Measurements from ENCODE around the gene PDLIM7. TPM values are rescaled to one million over a fixed set of nuclear protein-coding genes. Genes with fewer than 3 reads are reported as not detected.
A peak's percentile ranks its signal among the peaks of the same experiment; 100 is the strongest.

Gene PDLIM7
- total RNA-seq, 1 donor from 2014 or later, result 35.1 TPM

DNA sequence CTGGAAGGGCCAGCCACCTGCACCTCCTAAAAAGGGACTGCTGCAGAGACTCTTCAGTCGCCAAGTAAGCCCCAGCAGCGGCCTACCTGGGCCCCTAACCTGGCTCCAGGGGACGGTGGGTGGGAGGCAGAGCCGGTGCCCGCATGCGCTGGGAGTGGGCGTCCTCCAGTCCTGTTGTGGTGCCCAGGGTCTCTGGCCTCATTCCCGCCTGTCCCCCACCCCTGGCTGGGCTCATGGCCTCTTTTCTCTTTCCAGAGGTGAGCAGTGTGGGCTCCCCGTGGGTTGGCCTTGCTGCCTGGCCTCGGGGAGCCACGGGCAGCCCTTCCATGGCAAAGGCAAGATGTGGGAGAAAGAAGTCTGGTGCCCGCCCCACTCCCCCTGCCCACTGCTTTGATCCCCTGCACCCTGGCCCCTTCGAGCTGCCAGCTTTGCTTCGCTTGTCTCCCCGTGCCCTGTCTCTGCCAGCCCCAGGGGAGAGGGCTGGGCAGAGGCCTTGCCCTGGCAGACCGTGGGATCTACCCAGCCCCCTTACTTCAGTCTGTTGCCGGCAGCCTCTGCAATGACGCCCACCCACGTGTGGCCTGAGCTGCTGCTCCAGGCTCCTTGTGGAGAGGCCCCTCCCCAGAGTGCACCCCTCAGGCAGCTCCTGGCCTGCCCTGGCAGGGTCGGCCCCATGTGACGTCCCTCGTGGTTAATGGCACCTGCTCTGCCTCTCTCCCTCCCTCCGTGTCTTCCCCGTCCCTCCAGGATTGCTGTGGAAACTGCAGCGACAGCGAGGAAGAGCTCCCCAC is 56.2 kb downstream of the PDLIM7 start:
- ATAC-seq (no peak), DNase-seq (no peak)
- intact Hi-C loops (cut with micrococcal nuclease), result no loop called here

DNA sequence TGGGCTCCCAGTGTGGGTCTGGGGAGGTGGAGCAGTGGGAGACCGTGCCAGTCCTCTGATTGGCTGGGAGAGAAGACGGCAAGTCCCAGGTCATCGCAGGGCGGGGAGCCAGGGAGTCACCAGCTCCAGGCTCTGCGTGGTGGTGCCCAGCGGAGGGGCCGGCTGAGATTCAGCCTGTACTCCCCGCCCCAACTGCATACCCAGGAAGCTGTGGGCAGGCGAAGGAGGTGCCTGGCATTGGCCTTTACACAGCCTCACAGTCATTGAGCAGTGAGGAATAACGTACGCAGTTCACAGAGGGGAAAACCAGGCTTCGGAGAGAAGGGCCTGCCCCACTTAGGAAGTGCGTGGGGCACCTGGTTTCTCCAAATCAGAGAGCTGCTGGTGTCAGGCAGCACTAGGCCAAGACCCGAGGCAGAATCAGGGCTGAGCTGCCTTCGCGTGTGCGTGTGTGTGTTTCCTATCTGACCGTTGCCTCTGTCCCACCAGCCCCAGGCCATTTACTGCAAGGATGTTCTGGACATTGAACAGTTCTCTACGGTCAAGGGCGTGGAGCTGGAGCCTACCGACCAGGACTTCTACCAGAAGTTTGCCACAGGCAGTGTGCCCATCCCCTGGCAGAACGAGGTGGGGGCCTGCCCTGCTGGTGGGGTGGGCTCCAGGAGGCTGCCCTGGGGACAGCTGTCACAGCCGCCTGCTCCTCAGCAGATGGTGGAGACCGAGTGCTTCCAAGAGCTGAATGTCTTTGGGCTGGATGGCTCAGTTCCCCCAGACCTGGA is 57.0 kb downstream of the PDLIM7 start:
- no peak for DNase-seq
- ATAC-seq, result no peak
- intact Hi-C loops (cut with micrococcal nuclease), result no loop called here

- DNase-seq (no peak), ATAC-seq (no peak)
- intact Hi-C loops (cut with micrococcal nuclease), result no loop called here
Observed at GRCh38 chr5:177439518-177440053, 57.8 kb downstream of the PDLIM7 start.

GRCh38 chr5:177438468-177438867 is 58.9 kb downstream of the PDLIM7 start:
- ATAC-seq, result no peak
- intact Hi-C loops (cut with micrococcal nuclease), result no loop called here

DNA sequence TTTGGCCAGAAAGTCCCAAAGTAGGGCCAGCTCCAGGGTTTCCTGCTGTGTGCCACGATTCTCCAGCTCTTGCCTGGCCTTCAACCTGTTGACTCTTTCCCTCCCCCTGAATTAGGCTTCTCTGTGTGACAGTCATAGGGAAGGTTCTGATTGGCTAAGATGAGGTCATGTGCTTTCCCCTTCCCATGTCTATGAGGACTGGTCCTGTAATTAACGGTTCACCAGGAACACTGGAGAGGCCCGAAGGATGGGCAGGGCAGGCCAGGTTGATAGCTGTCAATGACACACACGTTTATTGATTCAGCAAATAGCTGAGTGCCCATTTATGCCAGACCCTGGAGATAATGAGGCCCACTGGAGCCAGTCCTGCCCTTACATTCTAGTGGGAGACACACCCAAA is 59.8 kb downstream of the PDLIM7 start:
- intact Hi-C loops (cut with micrococcal nuclease), result no loop called here
- ATAC-seq, result no peak

More at GRCh38 chr5:177438468-177438867, 58.9 kb downstream of the PDLIM7 start:
- no peak for DNase-seq

DNA sequence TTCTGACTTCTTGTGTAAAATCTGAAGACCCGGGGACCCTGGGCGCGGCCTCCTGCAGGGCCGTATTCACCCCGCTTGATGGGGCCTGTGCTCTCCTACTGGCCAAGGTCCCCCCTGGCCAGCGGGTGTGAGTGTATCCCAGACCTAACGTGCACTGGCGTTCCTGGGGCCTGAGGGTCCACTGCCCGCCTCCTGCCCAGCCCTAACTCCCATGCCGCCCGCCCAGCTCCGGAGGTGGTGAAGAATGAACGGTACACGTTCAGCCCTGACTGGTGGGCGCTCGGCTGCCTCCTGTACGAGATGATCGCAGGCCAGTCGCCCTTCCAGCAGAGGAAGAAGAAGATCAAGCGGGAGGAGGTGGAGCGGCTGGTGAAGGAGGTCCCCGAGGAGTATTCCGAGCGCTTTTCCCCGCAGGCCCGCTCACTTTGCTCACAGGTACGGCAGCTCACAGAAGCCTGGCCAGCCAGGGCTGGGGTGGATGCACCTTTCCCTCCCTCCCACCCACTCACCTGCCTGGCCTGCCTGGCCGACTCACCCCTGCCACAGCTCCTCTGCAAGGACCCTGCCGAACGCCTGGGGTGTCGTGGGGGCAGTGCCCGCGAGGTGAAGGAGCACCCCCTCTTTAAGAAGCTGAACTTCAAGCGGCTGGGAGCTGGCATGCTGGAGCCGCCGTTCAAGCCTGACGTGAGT is 61.4 kb downstream of the PDLIM7 start:
- DNase-seq, result no peak
- intact Hi-C loops (cut with micrococcal nuclease), result no loop called here
- no peak for ATAC-seq

More for the DNA sequence above, 59.8 kb downstream of the PDLIM7 start:
- no peak for DNase-seq

- ATAC-seq, result no peak
- intact Hi-C loops (cut with micrococcal nuclease), result no loop called here
- DNase-seq, result peak; percentile 23
Observed at GRCh38 chr5:177434942-177435738, 62.3 kb downstream of the PDLIM7 start.

GRCh38 chr5:177434437-177434836 is 63.0 kb downstream of the PDLIM7 start:
- intact Hi-C loops (cut with micrococcal nuclease), result no loop called here
- DNase-seq, result peak; percentile 12
- no peak for ATAC-seq

DNA sequence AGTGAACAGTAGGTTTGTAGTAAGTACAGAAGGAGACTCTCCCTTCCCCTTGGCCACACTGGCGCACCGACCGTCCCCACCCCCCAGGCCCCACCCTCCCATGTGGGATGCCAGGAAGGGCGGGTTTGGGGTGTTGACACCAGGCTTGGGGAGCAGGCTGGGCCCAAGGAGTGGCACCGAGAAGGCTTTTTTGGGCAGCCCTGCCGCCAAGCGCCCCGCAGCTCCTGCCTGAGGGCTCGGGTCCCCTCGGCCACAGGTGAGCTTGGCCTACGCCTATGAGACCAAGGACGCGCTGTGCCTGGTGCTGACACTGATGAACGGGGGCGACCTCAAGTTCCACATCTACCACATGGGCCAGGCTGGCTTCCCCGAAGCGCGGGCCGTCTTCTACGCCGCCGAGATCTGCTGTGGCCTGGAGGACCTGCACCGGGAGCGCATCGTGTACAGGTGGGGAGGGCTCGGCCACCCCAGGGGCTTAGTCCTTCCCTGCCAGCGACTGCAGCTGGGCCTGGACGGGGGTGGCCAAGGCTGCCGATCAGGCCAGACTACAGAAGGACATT is 63.7 kb downstream of the PDLIM7 start:
- DNase-seq (peak; percentile 21), ATAC-seq (no peak)
- intact Hi-C loops (cut with micrococcal nuclease), result no loop called here

Other genes starting within 250 kb of the PDLIM7 start
- gene RAB24, start 193.9 kb downstream of the PDLIM7 start, total RNA-seq, result 21.6 TPM
- gene PRELID1, start 193.8 kb downstream of the PDLIM7 start, total RNA-seq, result 35.2 TPM
- gene MXD3, start 185.7 kb downstream of the PDLIM7 start, total RNA-seq, result 1.7 TPM
- gene LMAN2, start 145.9 kb downstream of the PDLIM7 start, total RNA-seq, result 61.2 TPM
- 2.0 TPM for gene RGS14, start 139.7 kb downstream of the PDLIM7 start, total RNA-seq
- not detected for gene SLC34A1, start 113.2 kb downstream of the PDLIM7 start, total RNA-seq
- not detected for gene PFN3, start 96.9 kb downstream of the PDLIM7 start, total RNA-seq
- not detected for gene F12, start 88.0 kb downstream of the PDLIM7 start, total RNA-seq
- 17.6 TPM for gene GRK6, start 70.9 kb downstream of the PDLIM7 start, total RNA-seq
- 0.40 TPM for gene PRR7, start 50.8 kb downstream of the PDLIM7 start, total RNA-seq
- 22.4 TPM for gene DBN1, start 24.0 kb downstream of the PDLIM7 start, total RNA-seq
- 3.4 TPM for gene DOK3, start 12.2 kb upstream of the PDLIM7 start, total RNA-seq
- 29.8 TPM for gene DDX41, start 19.4 kb upstream of the PDLIM7 start, total RNA-seq
- 26.4 TPM for gene FAM193B, start 57.0 kb upstream of the PDLIM7 start, total RNA-seq
- 63.9 TPM for gene TMED9, start 94.6 kb upstream of the PDLIM7 start, total RNA-seq
- 15.4 TPM for gene B4GALT7, start 102.5 kb upstream of the PDLIM7 start, total RNA-seq